Testis (tissue), 3 donors: ENCODE data around the gene ARHGEF39. TPM values are rescaled to one million over a fixed set of nuclear protein-coding genes. Genes with fewer than 3 reads are reported as not detected.
"Not testable (repeated sequence)": the region's sequence is repeated elsewhere in the genome, so short reads cannot be mapped to it uniquely, and the experiment has no call there.

Experiments
- DNase-seq: peaks from one replicate; pipeline ENCODE4 v3.0.0-alpha.2; 2019
- H3K27ac ChIP-seq, 2 donors: fragments of 200-600 bp; sonication (generic); one replicate each; pipeline ENCODE4 v1.5.1; 2019
- H3K27me3 ChIP-seq: fragments of 200-600 bp; sonication (generic); one replicate; pipeline ENCODE4 v1.5.1; 2019
- H3K36me3 ChIP-seq: fragments of 200-600 bp; sonication (generic); one replicate; pipeline ENCODE4 v1.5.1; 2017; ENCODE audit warnings: low read depth; ENCODE audit errors: missing control alignments
- H3K4me1 ChIP-seq: fragments of 200-600 bp; sonication (generic); one replicate; pipeline ENCODE4 v1.5.1; 2019
- H3K4me3 ChIP-seq, 2 donors: fragments of 200-600 bp; sonication (generic); one replicate each; pipeline ENCODE4 v1.5.1; 2017 to 2019
- H3K9me3 ChIP-seq: fragments of 200-600 bp; sonication (generic); one replicate; pipeline ENCODE4 v1.5.1; 2017
- CTCF ChIP-seq, 3 experiments: fragments of 450-650 bp in 2 of 3; fragments of 200-600 bp in 1 of 3; sonication (generic) in 1 of 3; IDR thresholded peaks; one replicate each; pipeline ENCODE4 v1.5.1; 2016 to 2019; ENCODE audit warnings: antibody characterized with exemption in 3 of 3, mild to moderate bottlenecking in 2 of 3, moderate library complexity in 1 of 3
- POLR2A ChIP-seq: fragments of 450-650 bp; IDR thresholded peaks from one replicate; pipeline ENCODE4 v1.6.1; 2017; ENCODE audit warnings: antibody characterized with exemption, mild to moderate bottlenecking, moderate library complexity
- WGBS, 2 donors: methylation state at CpG; one replicate each; pipeline ENCODE4 v1.1.5; 2018; 5-methylcytosine and 5-hydroxymethylcytosine counted together
- intact Hi-C: fragments of 100-400 bp; cut with DNase I; formaldehyde crosslinking; loops from one replicate; pipeline ENCODE4 v1.15.1; 2023; ENCODE audit warnings: low total_unique reads
- polyA plus RNA-seq: library from polyadenylated mRNA; stranded (reverse); fragments of 350-450 nt; fragmentation: Illumina TruSeq; extraction: RNeasy Lipid Tissue Mini Kit (QIAGEN cat#74804); gene quantifications from one replicate; pipeline ENCODE4 v1.2.3, GENCODE V29; 2014; ENCODE audit warnings: low read depth, low replicate concordance; ENCODE audit not compliant: insufficient read depth
- total RNA-seq, 2 donors: library from RNA; depleted of rRNA; stranded (reverse); fragments of >200 nt; gene quantifications; one replicate each; pipeline ENCODE4 v1.2.3, GENCODE V29; 2016

Gene ARHGEF39
- total and polyA plus RNA-seq, 3 donors from 2014 or later, result 2.2 to 7.0 (median 6.5) TPM

DNA sequence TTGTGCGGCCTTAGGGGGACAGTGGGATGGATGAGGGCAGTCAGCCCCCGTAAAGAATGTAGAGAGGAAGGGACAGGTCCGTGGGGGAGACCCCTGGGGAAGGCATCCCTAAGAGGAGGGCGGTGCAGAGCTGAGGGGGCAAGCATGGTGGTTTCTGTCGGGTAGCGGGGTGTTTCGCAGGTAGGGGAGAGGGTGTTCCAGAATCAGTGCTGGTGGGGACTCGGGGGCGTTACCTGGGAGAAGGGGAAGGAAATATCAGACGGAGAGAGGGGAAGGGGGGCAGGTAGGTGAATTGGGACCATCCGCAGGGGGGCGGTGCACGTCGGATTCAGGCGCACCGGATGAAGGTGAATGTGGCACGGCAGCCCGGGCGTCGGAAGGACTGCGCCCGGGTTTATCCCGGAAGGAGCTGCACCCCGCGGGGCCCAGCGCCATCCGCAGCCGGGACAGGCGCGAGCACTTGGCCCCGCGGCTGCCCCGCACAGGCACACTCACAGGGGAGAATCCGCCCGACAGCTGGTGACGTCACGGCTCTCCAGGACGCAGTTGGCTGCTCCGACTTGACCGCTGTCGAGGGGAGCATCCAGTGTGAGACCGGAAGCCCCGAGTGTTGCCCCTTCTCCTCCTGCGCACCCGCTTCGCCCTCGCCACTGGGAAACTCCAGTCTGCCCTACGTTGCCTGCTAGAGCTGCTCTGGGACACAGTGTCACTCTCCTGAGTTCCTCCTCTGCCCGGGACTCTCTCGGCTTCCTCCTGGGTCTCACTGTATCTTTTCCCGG, 48.1 kb downstream of the ARHGEF39 start:
- no peaks in the 10 kb centered on the region for H3K27me3 ChIP-seq
- intact Hi-C loops, result no loop called here
- peak; percentile 79 for DNase-seq
- no peaks in the 10 kb centered on the region for H3K9me3 ChIP-seq
- H3K4me1 ChIP-seq, result peaks cover 8% of the 10 kb centered on the region
- H3K27ac ChIP-seq, result no peak overlapping the region
- no peak for TF ChIP-seq POLR2A
- no peak for TF ChIP-seq CTCF (IDR thresholded peaks at IDR 0.05)
- H3K36me3 ChIP-seq, result no peaks in the 10 kb centered on the region
- WGBS, 2 donors, result 7 to 16% methylated on average over 20 to 51 of the region's 51 CpGs
- peak overlapping the region; percentile 41 to 58 for H3K4me3 ChIP-seq

DNA sequence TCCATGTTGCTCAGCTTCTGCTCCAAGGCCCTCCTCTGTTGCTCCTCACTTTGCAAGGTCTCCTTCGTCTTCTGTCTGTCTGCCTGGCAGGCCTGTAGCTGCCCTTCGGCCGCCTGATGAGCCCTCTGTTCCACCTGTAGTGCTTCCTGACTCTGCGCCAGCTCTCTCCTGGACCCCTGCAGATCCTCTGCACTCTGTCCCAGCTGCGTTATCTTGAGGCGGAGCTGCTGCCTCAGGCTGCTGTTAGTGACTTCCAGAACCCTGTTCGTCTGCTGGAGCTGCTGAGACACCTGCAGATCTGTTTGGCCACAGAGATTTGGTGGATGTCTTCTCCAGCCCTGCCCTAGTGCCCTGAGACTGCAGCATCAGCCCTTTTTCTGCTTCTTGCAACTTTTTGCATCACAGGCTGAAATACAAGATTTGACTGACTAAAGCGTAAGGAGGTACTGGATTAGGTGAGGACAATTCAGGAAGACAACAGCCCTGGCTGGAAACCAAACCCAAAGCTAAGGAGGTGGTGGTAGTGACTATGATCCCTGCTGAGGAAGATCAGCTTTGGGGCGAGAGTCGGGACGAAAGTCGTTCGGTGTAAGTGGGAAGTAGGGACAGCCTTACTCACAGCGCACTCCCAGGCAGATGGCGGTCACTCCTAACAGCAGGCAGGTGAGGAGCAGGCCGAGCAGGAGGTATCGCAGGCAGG, 48.9 kb downstream of the ARHGEF39 start:
- 56 to 73% methylated on average over 17 of the region's 17 CpGs for WGBS, 2 donors
- Histone ChIP-seq H3K27me3 (no peaks in the 10 kb centered on the region), H3K4me3 (peak overlapping the region in 1 of 2 donors; percentile 58), H3K36me3 (no peaks in the 10 kb centered on the region), H3K4me1 (peaks cover 8% of the 10 kb centered on the region), H3K27ac (no peak overlapping the region), H3K9me3 (no peaks in the 10 kb centered on the region)
- intact Hi-C loops, result no loop called here
- TF ChIP-seq POLR2A (no peak), CTCF (IDR thresholded peaks at IDR 0.05) (no peak)
- DNase-seq, result no peak

DNA sequence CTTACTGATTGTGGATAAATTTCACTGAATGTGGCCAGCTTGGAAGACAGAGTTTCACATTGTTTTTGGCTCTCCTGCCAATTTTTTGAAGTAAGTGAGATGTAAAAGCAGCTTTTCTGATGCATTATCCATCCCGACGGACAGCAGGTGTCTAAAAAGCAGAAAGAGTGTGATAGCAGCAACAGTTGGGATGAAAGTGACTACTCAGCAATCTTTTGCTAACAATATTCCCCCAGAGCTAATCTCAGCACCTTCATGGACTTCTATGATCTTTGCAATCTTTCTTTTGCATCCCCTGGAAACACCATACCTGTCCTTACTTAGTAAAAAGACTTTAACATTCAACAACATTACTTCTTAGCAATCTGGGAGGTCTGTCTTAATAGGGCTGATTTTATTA, 52.2 kb downstream of the ARHGEF39 start:
- Histone ChIP-seq H3K27me3 (no peaks in the 10 kb centered on the region), H3K4me1 (peaks cover 8% of the 10 kb centered on the region), H3K4me3 (no peak overlapping the region), H3K9me3 (no peaks in the 10 kb centered on the region), H3K27ac (no peak overlapping the region), H3K36me3 (no peaks in the 10 kb centered on the region)
- no peak for DNase-seq
- TF ChIP-seq POLR2A (no peak), CTCF (IDR thresholded peaks at IDR 0.05) (no peak)
- WGBS, 2 donors, result 90 to 96% methylated on average over 2 of the region's 2 CpGs
- intact Hi-C loops, result no loop called here

GRCh38 chr9:35612066-35612465, 52.9 kb downstream of the ARHGEF39 start:
- 88 to 98% methylated on average over 4 of the region's 4 CpGs for WGBS, 2 donors
- DNase-seq, H3K27me3 ChIP-seq, H3K27ac ChIP-seq, intact Hi-C loops, H3K4me3 ChIP-seq, H3K9me3 ChIP-seq, H3K36me3 ChIP-seq, H3K4me1 ChIP-seq: not testable (repeated sequence)

DNA sequence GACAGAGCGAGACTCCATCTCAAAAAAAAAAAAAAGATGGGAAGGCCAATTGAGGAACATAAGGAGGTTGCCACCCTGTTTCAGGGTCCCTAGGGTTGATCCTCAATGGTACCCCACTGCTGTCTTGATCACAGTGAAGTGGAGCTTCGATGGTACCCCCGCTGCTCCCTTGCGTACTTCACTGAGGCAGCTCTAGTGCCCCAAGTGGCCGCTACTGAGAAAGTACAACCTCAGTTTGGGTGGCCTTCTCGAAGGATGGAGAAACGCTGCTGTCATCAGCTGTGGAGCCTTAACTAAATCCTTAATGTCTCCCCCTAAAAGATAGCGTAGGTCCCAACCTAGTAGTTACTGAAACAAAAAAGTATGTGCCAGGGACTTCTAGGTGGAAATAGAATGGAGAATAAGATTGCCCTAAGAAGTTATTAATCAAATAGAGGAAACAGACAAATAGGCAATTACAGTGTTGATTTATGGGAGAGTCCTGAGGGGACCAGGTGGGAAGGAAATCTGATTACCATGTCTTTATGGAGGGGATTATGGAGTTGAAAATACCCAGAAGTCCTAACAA, 53.7 kb downstream of the ARHGEF39 start:
- TF ChIP-seq POLR2A, result no peak
- TF ChIP-seq CTCF (IDR thresholded peaks at IDR 0.05), result peak; percentile 11 to 60 (median 35)
- Histone ChIP-seq H3K36me3 (no peaks in the 10 kb centered on the region), H3K9me3 (no peaks in the 10 kb centered on the region), H3K4me3 (no peak overlapping the region), H3K4me1 (peaks cover 4% of the 10 kb centered on the region), H3K27me3 (no peaks in the 10 kb centered on the region), H3K27ac (no peak overlapping the region)
- intact Hi-C loops, result no loop called here
- peak; percentile 50 for DNase-seq
- 47 to 51% methylated on average over 8 of the region's 8 CpGs for WGBS, 2 donors
